CD14-positive monocyte (primary cell): ENCODE measurements around the gene PHYKPL. TPM values are rescaled to one million over a fixed set of nuclear protein-coding genes. Genes with fewer than 3 reads are reported as not detected.

ENCODE experiments used
- DNase-seq, 3 donors: peaks; one replicate each; pipeline ENCODE4 v3.0.0-alpha.2; 2011 to 2022
- H2AFZ ChIP-seq: 2 replicates; pipeline ENCODE4 v1.6.0; 2012; ENCODE audit warnings: mild to moderate bottlenecking, low read depth, low read length, inconsistent platforms; ENCODE audit not compliant: insufficient read depth, poor library complexity, severe bottlenecking
- H3K27ac ChIP-seq, 2 donors: 1 replicate in 1 of 2; 2 replicates in 1 of 2; pipeline ENCODE4 v1.5.1; 2012 to 2013; ENCODE audit warnings: low read length in 2 of 2, control low read depth in 1 of 2, inconsistent platforms in 1 of 2, low read depth in 1 of 2, mild to moderate bottlenecking in 1 of 2
- H3K27me3 ChIP-seq, 2 donors: one replicate each; pipeline versions ENCODE4 v1.6.0 to v1.6.1; 2011 to 2013; ENCODE audit warnings: low read length in 2 of 2; ENCODE audit not compliant: control insufficient read depth in 2 of 2, insufficient read depth in 2 of 2
- H3K36me3 ChIP-seq, 2 donors: replicated peaks in 1 of 2; 1 replicate in 1 of 2; 2 replicates in 1 of 2; pipeline versions ENCODE4 v1.5.1 to v1.6.1; 2012 to 2013; ENCODE audit warnings: low read length in 2 of 2, control low read depth in 1 of 2, inconsistent platforms in 1 of 2, mild to moderate bottlenecking in 1 of 2; ENCODE audit not compliant: insufficient read depth in 2 of 2, control insufficient read depth in 1 of 2
- H3K4me1 ChIP-seq, 2 donors: 1 replicate in 1 of 2; 2 replicates in 1 of 2; pipeline versions ENCODE4 v1.5.1 to v1.6.1; 2012 to 2013; ENCODE audit warnings: low read length in 2 of 2, control low read depth in 1 of 2, inconsistent platforms in 1 of 2, mild to moderate bottlenecking in 1 of 2, moderate library complexity in 1 of 2; ENCODE audit not compliant: insufficient read depth in 2 of 2, control insufficient read depth in 1 of 2
- H3K4me2 ChIP-seq: replicated peaks from 2 replicates; pipeline ENCODE3; 2012; ENCODE audit warnings: low read length, moderate library complexity, mild to moderate bottlenecking; ENCODE audit not compliant: poor library complexity, severe bottlenecking; ENCODE audit errors: extremely low read depth
- H3K4me3 ChIP-seq, 3 experiments: fragments of 200-600 bp in 1 of 3; sonication (generic) in 1 of 3; replicated peaks in 1 of 3; 1 replicate in 2 of 3; 2 replicates in 1 of 3; pipeline ENCODE4 v1.5.1; 2011 to 2013; ENCODE audit warnings: low read length in 3 of 3, mild to moderate bottlenecking in 3 of 3, control low read depth in 2 of 3, low read depth in 2 of 3, inconsistent platforms in 1 of 3, moderate library complexity in 1 of 3
- H3K79me2 ChIP-seq: 2 replicates; pipeline ENCODE4 v1.6.0; 2012; ENCODE audit warnings: mild to moderate bottlenecking, control low read depth, inconsistent platforms, low read length, moderate library complexity; ENCODE audit not compliant: insufficient read depth
- H3K9ac ChIP-seq: 2 replicates; pipeline ENCODE4 v1.6.0; 2017; ENCODE audit warnings: low read length, mild to moderate bottlenecking; ENCODE audit not compliant: insufficient read depth, poor library complexity, severe bottlenecking
- H3K9me3 ChIP-seq, 2 donors: replicated peaks in 1 of 2; 1 replicate in 1 of 2; 2 replicates in 1 of 2; pipeline versions ENCODE4 v1.5.1 to v1.6.1; 2012 to 2013; ENCODE audit warnings: low read length in 2 of 2, control low read depth in 1 of 2; ENCODE audit not compliant: control insufficient read depth in 1 of 2, insufficient read depth in 1 of 2
- H4K20me1 ChIP-seq: 2 replicates; pipeline ENCODE4 v1.6.0; 2012; ENCODE audit warnings: mild to moderate bottlenecking, low read length, control low read depth, moderate library complexity; ENCODE audit not compliant: insufficient read depth
- H3K27ac Mint-ChIP-seq, 7 donors: one replicate each; pipeline ENCODE4 v1.8.0; 2020; ENCODE audit warnings: mild to moderate bottlenecking in 7 of 7, mixed read lengths in 7 of 7, moderate library complexity in 6 of 7, inconsistent platforms in 2 of 7
- H3K27me3 Mint-ChIP-seq, 3 donors: one replicate each; pipeline ENCODE4 v1.8.0; 2021 to 2022; ENCODE audit warnings: low read depth in 3 of 3, mild to moderate bottlenecking in 3 of 3, mixed read lengths in 3 of 3, moderate library complexity in 3 of 3, inconsistent platforms in 1 of 3
- H3K36me3 Mint-ChIP-seq, 2 donors: one replicate each; pipeline ENCODE4 v1.8.0; 2020; ENCODE audit warnings: mixed read lengths in 2 of 2, inconsistent platforms in 1 of 2, mild to moderate bottlenecking in 1 of 2
- H3K4me1 Mint-ChIP-seq: one replicate; pipeline ENCODE4 v1.8.0; 2020; ENCODE audit warnings: mild to moderate bottlenecking, mixed read lengths
- H3K4me3 Mint-ChIP-seq, 2 donors: one replicate each; pipeline ENCODE4 v1.8.0; 2020; ENCODE audit warnings: mild to moderate bottlenecking in 2 of 2, mixed read lengths in 2 of 2, moderate library complexity in 1 of 2
- H3K9me3 Mint-ChIP-seq, 7 donors: one replicate each; pipeline ENCODE4 v1.8.0; 2020 to 2022; ENCODE audit warnings: mixed read lengths in 7 of 7, mild to moderate bottlenecking in 6 of 7, moderate library complexity in 6 of 7, inconsistent platforms in 2 of 7
- WGBS: methylation state at CpG from one replicate; pipeline ENCODE4 v1.1.5; 2013; ENCODE audit warnings: missing lambda C conversion rate; ENCODE audit not compliant: insufficient coverage; 5-methylcytosine and 5-hydroxymethylcytosine counted together
- intact Hi-C, 2 donors: fragments of 100-400 bp; cut with micrococcal nuclease; formaldehyde crosslinking; loops; one replicate each; pipeline versions ENCODE4 v1.15.0 to v1.15.1; 2023
- polyA plus RNA-seq, 3 donors: library from polyadenylated mRNA; depleted of rRNA in 1 of 3; unstranded in 2 of 3; stranded (reverse) in 1 of 3; fragments of 300-500 nt in 2 of 3; fragments of >200 nt in 1 of 3; fragmentation: Illumina TruSeq in 2 of 3; gene quantifications; 1 replicate in 2 of 3; 2 replicates in 1 of 3; pipeline ENCODE4 v1.2.3, GENCODE V29; 2012 to 2021
- TF ChIP-seq, protein P1 (sequence below): fragments of 200-600 bp; IDR thresholded peaks from one replicate; pipeline ENCODE4 v1.8.0; 2022; ENCODE audit warnings: antibody characterized with exemption, mild to moderate bottlenecking

PHYKPL gene
- polyA plus RNA-seq, 3 donors, result 39.2 to 199 (median 43.0) TPM

DNA sequence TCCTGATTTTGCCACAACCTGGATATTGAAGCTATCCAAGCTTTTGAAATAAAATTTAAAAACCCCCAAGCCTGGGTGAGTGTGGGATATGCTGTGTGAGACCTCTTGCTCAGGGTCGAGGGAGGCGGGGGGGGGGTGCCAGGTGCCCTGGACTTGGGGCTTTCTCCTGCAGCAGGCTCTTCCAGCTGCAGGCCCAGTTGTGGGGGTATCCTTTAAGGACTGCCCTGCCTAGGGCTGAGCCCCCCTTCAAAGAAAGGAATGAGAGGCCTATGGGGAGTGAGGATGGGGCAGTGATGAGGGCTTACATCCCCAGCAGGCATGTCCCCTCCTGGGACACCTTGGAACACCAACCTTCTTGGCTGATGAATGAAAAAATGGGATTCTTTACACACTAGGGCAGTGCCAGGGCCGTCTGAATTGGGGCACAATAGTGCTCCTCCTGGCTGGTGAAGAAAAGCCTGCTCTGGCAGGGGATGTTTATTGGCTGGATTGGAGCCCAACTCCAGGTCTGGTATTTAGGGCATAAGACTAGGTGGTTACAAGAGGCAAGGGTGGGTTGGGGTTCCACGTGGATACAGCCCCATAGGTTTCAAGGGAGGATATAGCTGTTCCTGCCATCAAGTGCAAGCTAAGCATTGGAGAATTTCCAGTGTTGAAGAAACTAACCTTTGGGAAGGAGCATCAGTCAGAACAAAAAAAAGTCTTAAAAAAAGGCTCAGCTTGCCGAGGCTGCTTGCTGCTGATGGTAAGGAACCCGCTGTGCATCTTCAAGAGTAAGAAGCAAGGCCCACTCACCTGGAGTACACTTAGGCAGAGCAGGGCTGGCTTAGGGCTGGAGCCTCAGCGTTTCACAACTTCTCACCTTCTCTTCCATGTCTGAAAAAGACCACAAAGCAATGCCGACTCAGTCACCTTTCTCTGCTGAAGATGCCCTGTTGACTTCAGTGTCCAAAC is 21.2 kb downstream of the PHYKPL start:
- Histone ChIP-seq H3K4me2 (no peak overlapping the region), H3K9ac (no peak overlapping the region), H3K27ac (no peak overlapping the region), H3K27me3 (no peaks in the 10 kb centered on the region), H3K36me3 (peaks cover 91 to 97% of the 10 kb centered on the region in 2 donors), H3K4me3 (no peak overlapping the region), H2AFZ (no peak overlapping the region), H3K79me2 (peaks cover 74% of the 10 kb centered on the region), H4K20me1 (peaks cover 100% of the 10 kb centered on the region), H3K4me1 (peaks cover 17 to 35% of the 10 kb centered on the region in 2 donors), H3K9me3 (no peaks in the 10 kb centered on the region)
- Mint-ChIP-seq H3K4me3 (no peak overlapping the region), H3K4me1 (peaks cover 35% of the 10 kb centered on the region), H3K27ac (peak overlapping the region in 3 of 7 donors; percentile 25 to 67 (median 52)), H3K27me3 (peaks cover 0 to 1% (median 0%) of the 10 kb centered on the region in 3 donors), H3K36me3 (peaks cover 90 to 96% of the 10 kb centered on the region in 2 donors), H3K9me3 (peaks cover 0 to 2% (median 0%) of the 10 kb centered on the region in 7 donors)
- WGBS, result 70% methylated on average over 7 of the region's 8 CpGs
- intact Hi-C loops, result no loop called here
- TF ChIP-seq, protein P1, sequence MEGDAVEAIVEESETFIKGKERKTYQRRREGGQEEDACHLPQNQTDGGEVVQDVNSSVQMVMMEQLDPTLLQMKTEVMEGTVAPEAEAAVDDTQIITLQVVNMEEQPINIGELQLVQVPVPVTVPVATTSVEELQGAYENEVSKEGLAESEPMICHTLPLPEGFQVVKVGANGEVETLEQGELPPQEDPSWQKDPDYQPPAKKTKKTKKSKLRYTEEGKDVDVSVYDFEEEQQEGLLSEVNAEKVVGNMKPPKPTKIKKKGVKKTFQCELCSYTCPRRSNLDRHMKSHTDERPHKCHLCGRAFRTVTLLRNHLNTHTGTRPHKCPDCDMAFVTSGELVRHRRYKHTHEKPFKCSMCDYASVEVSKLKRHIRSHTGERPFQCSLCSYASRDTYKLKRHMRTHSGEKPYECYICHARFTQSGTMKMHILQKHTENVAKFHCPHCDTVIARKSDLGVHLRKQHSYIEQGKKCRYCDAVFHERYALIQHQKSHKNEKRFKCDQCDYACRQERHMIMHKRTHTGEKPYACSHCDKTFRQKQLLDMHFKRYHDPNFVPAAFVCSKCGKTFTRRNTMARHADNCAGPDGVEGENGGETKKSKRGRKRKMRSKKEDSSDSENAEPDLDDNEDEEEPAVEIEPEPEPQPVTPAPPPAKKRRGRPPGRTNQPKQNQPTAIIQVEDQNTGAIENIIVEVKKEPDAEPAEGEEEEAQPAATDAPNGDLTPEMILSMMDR, result no peak
- no peak for DNase-seq

DNA sequence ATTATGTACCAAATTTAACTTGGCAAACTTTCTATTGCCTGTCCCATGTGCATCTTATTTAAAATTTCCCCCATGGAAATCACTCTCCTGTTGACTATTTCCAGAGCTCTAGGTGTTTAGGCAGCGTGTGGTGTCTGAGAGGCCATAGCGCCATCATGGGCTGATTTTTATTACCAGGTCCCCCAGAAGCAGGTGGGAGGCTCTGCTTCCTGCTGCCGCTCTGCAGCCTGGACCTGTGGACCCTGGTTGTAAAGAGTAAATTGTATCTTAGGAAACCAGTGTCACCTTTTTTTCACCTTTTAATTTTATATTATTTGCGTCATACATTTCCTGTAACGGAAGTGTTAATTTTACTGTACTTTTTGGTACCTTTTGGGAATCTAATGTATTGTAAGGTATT is 21.9 kb downstream of the PHYKPL start:
- no peak overlapping the region for H3K27ac Mint-ChIP-seq
- H3K4me3 ChIP-seq, result no peak overlapping the region
- whole genome bisulfite sequencing, result no CpG with 5 or more reads among the region's 5 CpGs
- TF ChIP-seq, protein P1, result no peak
- H3K9me3 Mint-ChIP-seq, result peaks cover 0 to 2% (median 0%) of the 10 kb centered on the region in 7 donors
- no peak overlapping the region for H3K27ac ChIP-seq
- no peaks in the 10 kb centered on the region for H3K27me3 ChIP-seq
- no peak overlapping the region for H3K4me3 Mint-ChIP-seq
- no peak overlapping the region for H2AFZ ChIP-seq
- no peak overlapping the region for H3K9ac ChIP-seq
- H3K36me3 ChIP-seq, result peaks cover 91 to 96% of the 10 kb centered on the region in 2 donors
- H4K20me1 ChIP-seq, result peaks cover 100% of the 10 kb centered on the region
- H3K36me3 Mint-ChIP-seq, result peaks cover 93% of the 10 kb centered on the region in 2 donors
- H3K4me1 Mint-ChIP-seq, result peaks cover 35% of the 10 kb centered on the region
- H3K4me1 ChIP-seq, result peaks cover 17 to 35% of the 10 kb centered on the region in 2 donors
- intact Hi-C loops, result no loop called here
- H3K27me3 Mint-ChIP-seq, result peaks cover 0 to 1% (median 0%) of the 10 kb centered on the region in 3 donors
- no peak for DNase-seq
- H3K4me2 ChIP-seq, result no peak overlapping the region
- no peaks in the 10 kb centered on the region for H3K9me3 ChIP-seq
- H3K79me2 ChIP-seq, result peaks cover 81% of the 10 kb centered on the region
